NCI-H2107 (cell line): ENCODE data around the gene APOL6.
"Not testable (repeated sequence)": the region's sequence is repeated elsewhere in the genome, so short reads cannot be mapped to it uniquely, and the experiment has no call there.

Experiments used
- DNase-seq: peaks from one replicate; lab custom pipeline; 2025; lab: John Stamatoyannopoulos, UW

APOL6 gene

DNA sequence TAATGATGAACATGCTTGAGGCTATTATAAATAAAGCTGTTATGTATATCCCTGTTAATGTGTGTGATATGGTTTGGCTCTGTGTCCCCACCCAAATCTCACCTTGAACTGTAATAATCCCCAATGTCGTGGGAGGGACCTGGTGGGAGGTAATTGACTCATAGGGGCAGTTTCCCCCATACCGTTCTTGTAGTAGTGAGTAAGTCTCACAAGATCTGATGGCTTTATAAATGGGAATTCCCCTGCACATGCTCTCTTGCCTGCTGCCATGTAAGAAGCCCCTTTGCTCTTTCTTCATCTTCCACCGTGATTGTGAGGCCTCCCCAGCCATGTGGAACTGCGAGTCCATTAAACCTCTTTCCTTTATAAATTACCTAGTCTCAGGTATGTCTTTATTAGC lies 31.2 kb downstream of the APOL6 start:
- not testable (repeated sequence) for DNase-seq

DNA sequence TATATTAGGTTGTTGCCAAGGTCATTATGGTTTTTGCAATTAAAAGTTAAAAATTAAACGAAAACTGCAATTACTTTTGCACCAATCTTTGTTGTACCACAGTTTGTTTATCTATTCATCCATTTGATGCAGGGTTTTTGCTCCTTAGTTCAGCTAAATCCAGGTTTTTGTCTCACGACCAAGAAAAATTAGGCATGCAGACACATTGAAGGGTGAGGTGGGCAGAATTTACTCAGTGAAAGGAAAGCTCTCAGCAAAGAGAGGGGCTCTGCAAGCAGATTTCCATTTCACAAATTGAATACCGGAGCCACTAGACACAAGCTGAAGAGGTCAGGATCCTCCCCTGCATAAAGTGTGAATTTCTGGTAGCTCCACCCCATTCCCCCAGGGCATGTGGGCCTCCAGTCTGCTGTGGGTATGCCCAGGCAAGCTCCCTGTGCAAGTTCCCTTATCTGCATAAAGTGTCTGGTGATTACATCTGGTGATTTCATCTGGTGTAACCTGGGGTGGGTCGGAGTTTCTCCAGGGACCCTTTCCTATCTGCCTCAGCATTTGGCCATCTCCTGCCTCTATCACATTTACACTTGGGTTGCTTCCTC lies 33.3 kb downstream of the APOL6 start:
- no peak for DNase-seq

DNA sequence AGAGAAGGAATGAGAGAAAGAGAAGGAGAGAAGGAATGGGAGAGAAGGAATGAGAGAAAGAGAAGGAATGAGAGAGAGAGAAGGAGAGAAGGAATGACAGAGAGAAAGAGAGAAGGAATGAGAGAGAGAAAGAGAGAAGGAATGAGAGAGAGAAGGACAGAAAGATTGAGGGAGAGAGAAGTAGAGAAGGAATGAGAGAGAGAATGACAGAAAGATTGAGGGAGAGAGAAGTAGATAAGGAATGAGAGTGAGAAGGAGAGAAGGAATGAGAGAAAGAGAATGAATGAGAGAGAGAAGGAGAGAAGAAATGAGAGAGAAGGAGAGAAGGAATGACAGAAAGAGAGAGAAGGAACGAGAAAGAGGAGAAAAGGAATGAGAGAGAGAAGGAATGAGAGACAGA lies 35.3 kb downstream of the APOL6 start:
- no peak for DNase-seq

DNA sequence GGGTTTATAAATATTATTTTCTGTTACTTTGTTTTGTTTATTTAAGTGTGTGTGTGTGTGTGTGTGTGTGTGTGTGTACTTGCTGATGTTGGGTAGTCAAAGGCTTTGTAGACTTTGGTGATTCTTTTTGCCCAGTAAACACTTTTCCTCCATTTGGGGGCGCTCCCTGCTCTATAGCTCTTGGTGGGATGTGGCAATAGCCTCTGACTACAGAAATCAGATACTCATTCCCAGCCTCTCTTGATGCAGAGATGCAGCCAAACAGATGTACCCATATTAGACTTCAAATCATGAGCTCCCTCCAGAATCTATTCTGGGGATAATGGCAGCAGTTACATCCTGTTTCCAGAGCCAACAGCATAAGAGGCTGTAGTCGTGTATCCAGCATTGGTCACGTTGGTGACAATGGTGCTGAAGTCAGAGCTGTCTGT lies 36.0 kb downstream of the APOL6 start:
- no peak for DNase-seq

DNA sequence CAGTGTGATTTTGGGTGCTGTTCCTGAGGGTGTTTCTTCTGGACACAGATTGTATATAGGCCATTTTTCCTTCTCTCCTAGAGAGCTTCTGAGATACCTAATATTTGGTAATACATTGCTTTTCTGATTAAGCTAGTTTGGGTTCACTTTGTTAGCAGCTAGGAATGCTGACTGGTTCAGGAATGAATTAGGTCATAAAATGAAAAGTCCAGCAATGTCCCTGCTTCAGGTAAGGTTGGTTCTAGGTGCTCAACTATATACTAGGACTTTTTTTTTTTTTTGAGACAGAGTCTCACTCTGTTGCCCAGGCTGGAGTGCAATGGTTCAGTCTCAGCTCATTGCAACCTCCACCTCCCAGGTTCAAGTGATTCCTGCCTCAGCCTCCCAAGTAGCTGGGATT lies 36.5 kb downstream of the APOL6 start:
- no peak for DNase-seq

DNA sequence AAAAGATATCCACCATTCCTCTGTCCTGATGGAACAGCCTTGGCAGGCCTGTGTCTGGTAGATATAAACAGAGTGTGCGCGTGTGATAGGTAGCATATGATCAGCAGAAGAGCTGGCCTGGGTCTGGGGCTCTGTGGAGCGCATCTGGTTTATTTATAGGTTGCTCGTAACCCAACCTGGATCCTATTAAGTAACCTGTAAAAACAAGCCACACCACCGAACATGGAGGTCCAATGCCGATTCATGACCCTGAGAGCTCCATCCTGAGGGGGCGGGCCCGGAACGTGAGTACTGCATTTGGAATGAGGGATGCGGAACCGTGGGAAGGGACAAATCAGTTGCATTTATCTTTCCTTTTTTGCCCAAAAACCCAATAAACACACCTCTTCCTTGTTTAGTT lies 37.5 kb downstream of the APOL6 start:
- DNase-seq: no peak

DNA sequence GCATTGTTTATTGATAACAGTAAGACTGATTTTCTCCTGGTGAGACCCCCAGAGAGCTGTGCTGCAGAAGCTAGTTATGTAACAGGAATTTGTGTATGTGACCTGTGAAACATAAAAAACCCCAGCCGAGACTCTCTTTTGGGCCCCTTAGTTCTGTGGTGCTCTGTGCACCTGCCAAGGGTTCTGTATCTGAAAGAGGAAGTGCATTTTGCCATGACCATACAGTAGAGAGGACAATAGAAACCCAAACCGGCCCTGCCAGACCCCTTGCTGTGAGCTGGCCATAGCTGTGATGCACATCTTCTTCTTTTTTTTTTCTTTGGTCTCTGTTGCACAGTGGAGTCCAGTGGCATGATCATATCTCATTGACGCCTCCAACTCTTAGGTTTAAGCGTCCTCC lies 38.1 kb downstream of the APOL6 start:
- DNase-seq: no peak

DNA sequence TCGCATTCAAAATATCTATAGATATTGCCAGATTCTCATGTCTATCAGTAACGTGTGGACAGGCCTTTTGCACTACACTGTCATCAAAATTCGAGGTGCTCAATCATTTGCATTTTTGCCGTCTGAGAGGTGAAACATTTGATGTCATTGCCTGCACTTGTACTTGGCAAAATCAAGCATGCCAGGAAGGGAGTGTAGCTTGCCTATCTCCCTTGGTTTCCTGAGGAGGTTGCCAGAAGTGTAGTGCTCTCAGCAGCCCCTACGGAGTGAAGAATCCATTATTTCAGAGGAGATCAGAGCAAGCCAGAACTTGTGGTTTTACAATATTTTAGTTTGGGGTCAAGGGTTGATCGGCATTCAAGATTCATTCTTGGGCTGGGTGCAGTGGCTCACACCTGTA lies 39.2 kb downstream of the APOL6 start:
- DNase-seq: no peak

DNA sequence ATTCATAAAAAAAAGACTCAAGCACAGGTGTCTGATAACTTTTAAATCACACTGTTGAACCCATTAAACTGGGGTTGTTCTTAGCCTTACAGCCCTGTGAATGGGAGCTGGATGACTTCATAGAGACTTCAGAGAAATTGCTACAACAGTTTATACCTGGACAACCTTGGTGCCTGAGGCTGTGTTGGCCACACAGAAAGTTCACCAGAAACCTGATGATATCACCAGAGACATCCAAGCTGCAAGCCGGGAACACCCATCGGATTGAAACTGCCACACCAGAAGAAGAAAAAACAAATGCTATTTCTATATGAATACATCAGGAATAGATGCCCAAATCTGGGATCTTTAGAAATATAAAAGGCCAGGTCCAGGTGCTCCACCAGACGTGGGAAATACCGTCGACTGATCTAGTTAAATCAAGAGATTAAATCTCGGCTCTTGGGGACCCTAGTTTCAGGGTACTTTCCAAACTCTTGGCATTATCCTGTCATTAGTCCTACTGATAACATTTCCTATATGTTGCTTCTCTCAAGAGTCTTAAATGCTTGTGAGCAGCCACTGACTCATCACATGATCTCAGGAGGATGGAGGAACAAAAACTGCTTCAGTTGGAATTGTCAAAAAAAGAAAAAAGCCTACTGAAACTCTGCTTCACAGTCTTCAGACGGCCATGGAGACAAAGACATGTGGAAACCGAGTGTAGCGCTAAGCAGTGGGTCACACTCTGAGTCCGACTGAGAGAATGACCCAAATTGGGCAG lies 40.8 kb downstream of the APOL6 start:
- DNase-seq: no peak

DNA sequence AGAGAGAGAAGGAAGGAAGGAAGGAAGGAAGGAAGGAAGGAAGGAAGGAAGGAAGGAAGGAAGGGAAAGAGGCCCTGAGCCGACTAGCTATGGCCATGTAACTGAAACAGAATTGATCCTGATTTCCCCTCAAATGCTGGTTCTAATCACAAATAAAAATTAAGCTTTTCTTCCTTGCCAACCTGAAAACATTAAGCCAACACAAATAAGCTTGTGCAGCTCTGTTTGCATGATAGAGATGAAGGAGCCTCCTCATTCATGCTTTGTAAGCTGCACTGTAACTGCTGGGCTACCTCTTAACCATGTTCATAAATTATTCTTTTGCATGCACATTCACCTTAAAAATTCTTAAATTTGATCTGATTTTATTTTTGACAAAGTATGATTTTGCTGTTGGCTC lies 41.8 kb downstream of the APOL6 start:
- DNase-seq: no peak

DNA sequence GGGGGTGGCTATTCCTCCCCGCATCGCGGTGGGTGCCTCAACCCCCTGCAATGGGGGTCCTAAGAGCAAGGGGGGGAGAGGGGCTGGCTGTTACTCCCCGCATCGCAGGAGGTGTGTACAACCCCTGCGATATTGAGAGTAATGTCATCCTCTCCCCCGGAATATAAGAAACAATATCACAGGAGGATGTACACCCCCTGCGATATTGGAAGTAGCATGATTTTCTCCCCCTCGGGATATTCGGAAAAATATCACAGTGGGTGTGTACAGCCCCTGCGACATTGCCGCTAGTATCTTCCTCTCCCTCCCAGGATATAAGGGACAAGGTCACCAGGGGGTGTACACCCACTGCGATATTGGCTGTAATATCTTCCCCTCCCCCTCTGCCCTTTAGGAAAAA lies 47.0 kb downstream of the APOL6 start:
- DNase-seq: no peak

DNA sequence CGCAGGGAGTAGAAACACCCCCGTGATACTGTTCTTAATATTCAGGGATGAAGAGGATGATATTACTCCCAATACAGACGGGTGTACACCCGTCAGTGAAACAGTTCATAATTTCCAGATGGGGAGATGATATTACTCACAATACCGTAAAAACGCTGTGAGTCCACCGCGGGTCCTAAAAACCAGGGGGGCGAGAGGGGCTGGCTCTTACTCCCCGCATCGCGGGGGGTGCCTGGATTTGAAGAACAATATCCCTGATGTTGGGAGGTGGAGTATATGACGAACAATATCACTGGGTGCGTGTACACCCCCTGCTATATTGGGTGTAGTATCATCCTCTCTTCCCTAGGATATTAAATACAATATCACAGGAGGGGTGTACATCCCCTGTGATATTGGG lies 48.9 kb downstream of the APOL6 start:
- no peak for DNase-seq

DNA sequence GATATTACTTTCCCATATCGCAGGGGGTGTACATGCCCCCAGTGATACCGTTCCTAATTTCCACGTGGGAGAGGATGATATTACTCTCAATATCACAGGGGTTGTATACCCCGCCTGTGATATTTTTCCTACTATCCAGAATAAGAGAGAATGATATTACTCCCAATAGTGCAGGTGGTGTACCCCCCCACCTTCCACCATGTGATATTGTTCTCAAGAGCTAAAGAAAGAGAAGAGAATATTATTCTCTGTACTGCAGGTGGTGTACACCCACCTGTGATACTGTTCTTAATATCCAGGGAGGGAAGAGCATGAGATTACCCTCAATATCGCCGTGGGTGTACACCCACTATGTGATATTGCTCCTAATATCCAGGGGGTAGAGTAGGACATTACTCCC lies 51.6 kb downstream of the APOL6 start:
- DNase-seq: not testable (repeated sequence)

DNA sequence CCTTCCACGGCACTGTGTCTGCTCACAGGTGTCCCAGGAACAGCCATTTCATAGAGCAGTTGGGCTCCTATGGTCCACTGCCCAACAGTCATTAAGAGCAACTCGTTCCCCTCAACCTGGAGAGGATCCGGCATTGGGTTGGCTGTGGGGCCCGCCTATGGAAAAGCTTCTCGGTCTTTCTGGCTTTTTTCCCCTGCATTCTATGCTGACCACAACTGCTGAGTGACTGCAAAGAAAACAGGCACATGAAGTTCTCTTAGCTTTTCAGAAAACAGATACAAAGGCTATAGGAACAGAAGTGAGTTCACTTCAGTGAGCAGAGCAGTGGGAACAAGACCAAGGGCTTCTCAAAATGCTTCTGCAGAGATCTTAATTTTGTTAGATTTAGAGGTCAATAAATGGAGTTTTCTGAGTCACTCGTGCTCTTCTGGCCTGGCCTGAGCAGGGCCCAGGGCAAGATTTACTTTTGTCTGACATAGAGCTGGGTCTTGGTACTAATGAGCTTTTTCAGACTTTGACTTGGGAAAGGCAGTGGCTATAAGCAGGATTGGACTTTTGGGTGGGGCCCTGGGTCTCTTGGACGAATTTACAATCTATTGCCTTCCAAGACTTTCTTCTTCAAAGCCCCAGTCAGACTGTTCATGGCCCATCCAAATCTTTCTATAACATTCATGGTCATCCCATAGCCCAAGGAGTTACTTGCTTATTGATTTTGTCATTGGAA lies 55.8 kb downstream of the APOL6 start:
- no peak for DNase-seq

DNA sequence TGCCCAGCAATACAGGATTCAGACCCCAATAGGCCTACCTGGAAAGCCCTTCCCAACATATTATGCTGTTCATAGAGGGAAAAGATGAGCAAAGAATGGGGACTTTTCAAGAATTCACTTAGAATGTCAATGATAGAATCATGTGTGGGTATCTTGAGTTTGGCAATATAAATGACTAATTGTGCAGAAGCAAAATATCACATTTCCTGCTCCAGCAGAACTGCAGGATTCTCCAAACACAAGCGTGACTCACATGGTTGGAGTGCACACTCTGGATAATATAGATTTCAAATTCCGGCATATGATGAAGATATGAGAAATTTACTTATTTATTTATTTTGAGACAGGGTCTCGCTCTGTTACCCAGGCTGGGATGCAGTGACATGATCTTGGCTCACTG lies 56.9 kb downstream of the APOL6 start:
- no peak for DNase-seq

DNA sequence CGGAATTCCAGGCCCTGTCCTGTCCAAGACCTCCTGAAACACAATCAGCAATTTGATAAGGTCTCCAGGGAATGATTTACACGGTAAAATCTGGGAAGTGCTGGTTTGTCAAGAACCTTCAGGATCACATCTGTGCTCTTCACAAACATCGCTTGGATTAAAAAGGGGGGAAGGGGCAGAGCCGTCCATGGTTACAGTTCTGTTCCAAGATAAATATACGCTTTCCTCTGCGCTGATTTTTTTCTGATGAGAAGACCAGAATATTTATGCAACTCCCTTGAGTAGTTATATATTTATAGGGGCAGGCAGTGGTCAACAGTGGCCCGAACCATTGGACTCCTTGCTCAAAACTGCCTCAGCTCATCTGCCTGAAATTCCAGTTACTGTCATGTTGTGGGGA lies 60.2 kb downstream of the APOL6 start:
- DNase-seq: no peak

DNA sequence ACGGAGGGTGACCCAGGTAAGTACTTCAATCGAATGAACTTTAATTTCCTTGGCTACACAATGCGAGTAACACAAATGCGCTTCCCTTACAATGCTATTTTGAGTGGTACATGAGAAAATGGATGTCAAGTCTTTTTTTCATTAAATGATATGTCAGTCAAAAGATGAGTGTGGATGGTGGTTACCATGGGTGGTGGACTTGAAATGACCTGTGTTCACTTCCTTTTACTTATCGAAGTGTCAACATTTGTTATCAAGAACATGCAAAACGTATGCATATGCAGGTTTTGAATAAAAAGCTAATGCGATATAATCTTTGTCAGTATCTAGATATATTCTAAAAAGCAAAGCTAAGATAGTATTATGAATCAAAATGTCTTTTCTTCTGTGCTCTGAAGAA lies 60.7 kb downstream of the APOL6 start:
- DNase-seq: no peak

DNA sequence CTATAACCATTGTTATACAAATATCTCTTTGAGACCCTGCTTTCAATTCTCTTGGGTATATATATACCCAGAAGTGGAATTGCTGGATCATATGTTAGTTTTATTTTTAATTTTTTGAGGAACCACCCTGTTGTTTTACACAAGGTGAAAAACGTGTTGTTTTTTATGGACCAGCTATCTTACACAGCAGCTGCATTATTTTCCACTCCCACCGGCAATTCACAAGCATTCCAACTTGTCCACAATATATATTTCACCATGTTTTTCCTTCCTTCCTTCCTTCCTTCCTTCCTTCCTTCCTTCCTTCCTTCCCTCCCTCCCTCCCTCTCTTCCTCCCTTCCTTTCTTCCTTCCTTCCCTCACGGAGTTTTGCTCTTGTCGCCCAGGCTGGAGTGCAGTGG lies 63.1 kb downstream of the APOL6 start:
- no peak for DNase-seq

DNA sequence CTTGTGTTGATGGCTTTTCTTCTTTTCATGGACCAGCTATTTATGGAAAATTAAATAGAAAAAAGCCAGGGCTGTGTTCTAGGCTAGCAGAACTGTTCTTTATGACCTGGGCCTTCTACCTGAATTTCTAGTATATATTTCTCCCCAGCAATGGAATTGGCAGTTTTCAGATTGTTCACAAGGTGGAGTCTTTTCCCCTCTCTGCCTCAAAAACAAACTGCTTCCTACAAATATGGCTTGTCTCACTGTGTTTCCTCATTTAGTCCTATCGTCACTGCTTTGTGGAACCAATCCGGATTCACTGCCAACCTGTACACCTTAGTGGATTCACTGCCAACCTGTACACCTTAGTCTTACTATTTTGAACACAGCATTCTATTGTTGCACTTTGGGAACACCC lies 64.4 kb downstream of the APOL6 start:
- no peak for DNase-seq

DNA sequence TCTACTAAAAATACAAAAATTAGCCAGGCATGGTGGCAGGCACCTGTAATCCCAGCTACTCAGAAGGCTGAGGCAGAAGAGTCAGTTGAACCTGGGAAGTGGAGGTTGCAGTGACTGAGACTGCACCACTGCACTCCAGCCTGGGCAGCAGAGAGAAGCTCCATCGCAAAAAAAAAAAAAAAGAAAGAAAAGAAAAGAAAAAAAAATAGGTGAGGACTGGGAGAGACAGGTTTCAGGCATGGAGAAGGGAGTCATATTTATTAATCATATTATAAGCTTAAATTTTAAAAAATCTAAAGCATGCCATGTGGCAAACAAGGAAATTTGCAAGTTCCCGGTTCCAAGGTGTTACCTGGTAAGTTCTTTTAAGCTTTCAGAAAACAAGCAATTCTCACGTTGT lies 69.3 kb downstream of the APOL6 start, which contains the start of gene APOL5:
APOL5 (plus strand) TSS at position 301 of the 400 bp plus-strand sequence; CDS start at position 301, 0 bp downstream.
- no peak for DNase-seq
